Progenitor cell of endocrine pancreas (in vitro differentiated cells): Measurements from ENCODE around the gene SEC14L5. TPM values are rescaled to one million over a fixed set of nuclear protein-coding genes. Genes with fewer than 3 reads are reported as not detected.

Source experiments
- DNase-seq: peaks from one replicate; pipeline ENCODE4 v3.0.0; 2021; ENCODE audit warnings: low spot score; ENCODE audit not compliant: unreplicated experiment
- H3K27ac Mint-ChIP-seq: 2 replicates; pipeline ENCODE4 v1.8.0; 2021; ENCODE audit warnings: mild to moderate bottlenecking, moderate library complexity, mixed read lengths
- H3K27me3 Mint-ChIP-seq: 2 replicates; pipeline ENCODE4 v1.8.0; 2021; ENCODE audit warnings: mixed read lengths
- H3K36me3 Mint-ChIP-seq: 2 replicates; pipeline ENCODE4 v1.8.0; 2022; ENCODE audit warnings: mixed read lengths; ENCODE audit not compliant: insufficient read depth
- H3K4me1 Mint-ChIP-seq: 2 replicates; pipeline ENCODE4 v1.8.0; 2021; ENCODE audit warnings: low read depth, mixed read lengths
- H3K4me3 Mint-ChIP-seq: 2 replicates; pipeline ENCODE4 v1.8.0; 2021; ENCODE audit warnings: low read depth, mild to moderate bottlenecking, moderate library complexity, mixed read lengths
- H3K9me3 Mint-ChIP-seq: 2 replicates; pipeline ENCODE4 v1.8.0; 2021; ENCODE audit warnings: low read depth, mixed read lengths
- CTCF ChIP-seq: fragments of 200-600 bp; sonication (generic); IDR thresholded peaks from one replicate; pipeline ENCODE4 v1.5.0; 2021; ENCODE audit warnings: antibody characterized with exemption, mild to moderate bottlenecking; ENCODE audit not compliant: unreplicated experiment
- total RNA-seq: library from RNA; stranded (reverse); gene quantifications from 2 replicates; pipeline ENCODE4 v1.2.1, GENCODE V29; 2021

Gene SEC14L5
- total RNA-seq, 1 donor from 2014 or later = 2.1 TPM

DNA sequence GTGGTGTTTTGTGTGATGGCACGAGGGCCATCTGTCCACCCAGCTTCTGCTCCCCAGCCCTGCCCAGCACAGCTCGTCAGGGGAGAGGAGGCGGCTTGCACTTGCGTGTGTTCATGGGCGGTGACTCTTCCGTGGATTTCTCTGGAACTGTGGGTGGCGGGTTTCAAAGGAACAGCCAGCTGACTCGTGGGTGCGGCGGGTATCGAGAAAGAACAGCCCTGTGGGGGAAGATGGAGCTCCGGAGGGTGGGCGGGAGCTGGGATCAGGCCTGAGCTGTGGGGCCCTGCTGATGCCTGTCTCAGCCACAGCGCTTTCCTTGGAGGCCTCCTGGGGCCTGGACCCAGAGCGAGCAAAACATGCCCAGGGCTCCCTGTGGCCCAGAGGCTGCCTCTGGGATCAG, 62.4 kb downstream of the SEC14L5 start:
- Mint-ChIP-seq H3K27me3 (peaks cover 3% of the 10 kb centered on the region), H3K9me3 (no peaks in the 10 kb centered on the region), H3K27ac (no peak overlapping the region), H3K4me3 (no peak overlapping the region), H3K36me3 (no peaks in the 10 kb centered on the region), H3K4me1 (peaks cover 3% of the 10 kb centered on the region)
- no peak for DNase-seq
- no peak for TF ChIP-seq CTCF

GRCh38 chr16:5022521-5022920, 64.4 kb downstream of the SEC14L5 start:
- no peak overlapping the region for H3K27ac Mint-ChIP-seq
- H3K9me3 Mint-ChIP-seq = no peaks in the 10 kb centered on the region
- H3K36me3 Mint-ChIP-seq = peaks cover 1% of the 10 kb centered on the region
- no peak for TF ChIP-seq CTCF
- peaks cover 3% of the 10 kb centered on the region for H3K27me3 Mint-ChIP-seq
- H3K4me3 Mint-ChIP-seq = no peak overlapping the region
- no peak for DNase-seq
- H3K4me1 Mint-ChIP-seq = peaks cover 3% of the 10 kb centered on the region

- TF ChIP-seq CTCF = no peak
- Mint-ChIP-seq H3K4me1 (peaks cover 3% of the 10 kb centered on the region), H3K9me3 (no peaks in the 10 kb centered on the region), H3K27ac (no peak overlapping the region), H3K36me3 (peaks cover 4% of the 10 kb centered on the region), H3K4me3 (no peak overlapping the region), H3K27me3 (peaks cover 3% of the 10 kb centered on the region)
- DNase-seq = no peak
Measured at GRCh38 chr16:5024632-5025031, 66.5 kb downstream of the SEC14L5 start.

DNA sequence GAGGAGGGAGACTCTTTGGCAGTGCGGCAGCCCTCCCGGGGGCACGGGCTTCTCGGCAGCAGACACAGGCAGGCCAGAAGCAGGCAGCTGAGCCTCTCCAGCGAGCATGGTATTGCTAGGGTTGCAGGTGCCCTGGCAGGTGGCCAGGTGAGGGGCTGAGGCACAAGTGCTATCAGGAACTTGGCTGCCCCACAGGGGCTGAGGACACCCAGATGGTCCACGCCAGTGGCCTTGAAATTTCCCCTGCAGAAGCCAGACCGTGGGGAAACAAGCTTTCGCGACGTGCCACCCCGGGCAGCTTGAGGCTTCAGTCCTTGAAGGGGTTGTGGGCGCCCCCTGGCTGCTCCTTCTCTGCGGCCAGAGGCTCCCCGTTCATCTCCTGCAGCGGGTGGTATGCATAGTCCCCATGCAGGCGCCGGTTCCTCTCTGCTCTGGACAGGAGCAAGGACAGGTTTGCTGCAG, 67.1 kb downstream of the SEC14L5 start:
- Mint-ChIP-seq H3K4me3 (no peak overlapping the region), H3K27ac (no peak overlapping the region), H3K27me3 (no peaks in the 10 kb centered on the region), H3K4me1 (peaks cover 3% of the 10 kb centered on the region), H3K36me3 (peaks cover 4% of the 10 kb centered on the region), H3K9me3 (no peaks in the 10 kb centered on the region)
- no peak for DNase-seq
- TF ChIP-seq CTCF = peak; percentile 52

- peaks cover 3% of the 10 kb centered on the region for H3K4me1 Mint-ChIP-seq
- no peaks in the 10 kb centered on the region for H3K9me3 Mint-ChIP-seq
- peaks cover 4% of the 10 kb centered on the region for H3K36me3 Mint-ChIP-seq
- no peak for DNase-seq
- H3K4me3 Mint-ChIP-seq = no peak overlapping the region
- no peak for TF ChIP-seq CTCF
- H3K27me3 Mint-ChIP-seq = no peaks in the 10 kb centered on the region
- H3K27ac Mint-ChIP-seq = no peak overlapping the region
Measured at GRCh38 chr16:5026664-5027063, 68.5 kb downstream of the SEC14L5 start.
